KMS-11 (cell line): ENCODE results near the gene ARL6IP4.
A peak's percentile ranks its signal among the peaks of the same experiment; 100 is the strongest.

Experiments
- H2AFZ ChIP-seq: fragments of 200-600 bp; sonication (generic); 2 replicates; pipeline ENCODE4 v1.6.1; 2016; ENCODE audit warnings: antibody characterized with exemption, mixed run types, low read depth
- H3K27ac ChIP-seq: fragments of 200-600 bp; sonication (generic); 2 replicates; pipeline ENCODE4 v1.6.1; 2016; ENCODE audit warnings: mild to moderate bottlenecking, mixed run types
- H3K27me3 ChIP-seq: fragments of 200-600 bp; sonication (generic); 2 replicates; pipeline ENCODE4 v1.6.1; 2017; ENCODE audit warnings: mild to moderate bottlenecking, low read depth, mixed run types, moderate library complexity; ENCODE audit not compliant: insufficient read depth
- H3K36me3 ChIP-seq: fragments of 200-600 bp; sonication (generic); 2 replicates; pipeline ENCODE4 v1.6.1; 2017; ENCODE audit warnings: mild to moderate bottlenecking, mixed run types; ENCODE audit not compliant: insufficient read depth
- H3K4me1 ChIP-seq: fragments of 200-600 bp; sonication (generic); 2 replicates; pipeline ENCODE4 v1.6.1; 2016; ENCODE audit warnings: mild to moderate bottlenecking, low read depth, mixed run types; ENCODE audit not compliant: poor library complexity, severe bottlenecking
- H3K4me2 ChIP-seq: fragments of 200-600 bp; sonication (generic); 2 replicates; pipeline ENCODE4 v1.7.0; 2016; ENCODE audit warnings: mild to moderate bottlenecking, mixed run types
- H3K4me3 ChIP-seq: fragments of 200-600 bp; sonication (generic); IDR thresholded peaks from 2 replicates; pipeline ENCODE4 v1.6.1; 2017; ENCODE audit warnings: low read depth, low read length, mixed read lengths; ENCODE audit not compliant: insufficient read depth
- H3K79me2 ChIP-seq: fragments of 200-600 bp; sonication (generic); 2 replicates; pipeline ENCODE4 v1.6.1; 2016; ENCODE audit warnings: low read depth, mixed run types; ENCODE audit not compliant: insufficient read depth
- H3K9ac ChIP-seq: fragments of 200-600 bp; sonication (generic); 2 replicates; pipeline ENCODE4 v1.6.1; 2016; ENCODE audit warnings: mild to moderate bottlenecking, mixed run types
- H4K20me1 ChIP-seq: fragments of 200-600 bp; sonication (generic); 2 replicates; pipeline ENCODE4 v1.6.1; 2016; ENCODE audit warnings: mild to moderate bottlenecking, mixed run types; ENCODE audit not compliant: insufficient read depth
- TF ChIP-seq, protein P1 (sequence below): fragments of 200-600 bp; sonication (generic); conservative IDR thresholded peaks from 2 replicates; pipeline ENCODE4 v1.6.1; 2017; ENCODE audit warnings: low read depth, mild to moderate bottlenecking, antibody characterized with exemption, low read length, moderate library complexity, mixed read lengths

Gene ARL6IP4

DNA sequence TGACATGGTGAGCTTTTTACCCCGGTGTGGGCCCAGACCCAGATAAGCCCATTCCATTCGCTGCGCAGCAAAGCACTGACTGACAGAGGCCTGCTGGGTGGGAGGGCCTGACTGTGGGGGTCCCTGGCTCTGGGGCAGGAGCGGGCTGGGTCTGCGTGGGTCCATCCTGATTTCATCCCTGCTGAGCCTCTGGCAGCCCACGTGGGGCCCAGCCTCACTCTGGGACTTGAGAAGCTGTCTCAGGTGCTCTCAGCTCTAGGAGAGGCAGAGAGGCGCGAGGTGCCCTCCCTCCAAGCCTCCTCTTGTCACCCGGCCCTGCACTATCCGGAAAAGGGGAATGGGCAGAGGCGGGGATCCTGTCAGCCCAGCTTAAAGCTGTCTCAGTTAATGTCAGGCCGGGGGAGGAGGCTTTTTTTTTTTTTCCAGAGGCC lies 15.1 kb upstream of the ARL6IP4 start:
- H2AFZ ChIP-seq = no peak overlapping the region
- peak overlapping the region; percentile 68 for H3K4me2 ChIP-seq
- no peak overlapping the region for H3K4me3 ChIP-seq

DNA sequence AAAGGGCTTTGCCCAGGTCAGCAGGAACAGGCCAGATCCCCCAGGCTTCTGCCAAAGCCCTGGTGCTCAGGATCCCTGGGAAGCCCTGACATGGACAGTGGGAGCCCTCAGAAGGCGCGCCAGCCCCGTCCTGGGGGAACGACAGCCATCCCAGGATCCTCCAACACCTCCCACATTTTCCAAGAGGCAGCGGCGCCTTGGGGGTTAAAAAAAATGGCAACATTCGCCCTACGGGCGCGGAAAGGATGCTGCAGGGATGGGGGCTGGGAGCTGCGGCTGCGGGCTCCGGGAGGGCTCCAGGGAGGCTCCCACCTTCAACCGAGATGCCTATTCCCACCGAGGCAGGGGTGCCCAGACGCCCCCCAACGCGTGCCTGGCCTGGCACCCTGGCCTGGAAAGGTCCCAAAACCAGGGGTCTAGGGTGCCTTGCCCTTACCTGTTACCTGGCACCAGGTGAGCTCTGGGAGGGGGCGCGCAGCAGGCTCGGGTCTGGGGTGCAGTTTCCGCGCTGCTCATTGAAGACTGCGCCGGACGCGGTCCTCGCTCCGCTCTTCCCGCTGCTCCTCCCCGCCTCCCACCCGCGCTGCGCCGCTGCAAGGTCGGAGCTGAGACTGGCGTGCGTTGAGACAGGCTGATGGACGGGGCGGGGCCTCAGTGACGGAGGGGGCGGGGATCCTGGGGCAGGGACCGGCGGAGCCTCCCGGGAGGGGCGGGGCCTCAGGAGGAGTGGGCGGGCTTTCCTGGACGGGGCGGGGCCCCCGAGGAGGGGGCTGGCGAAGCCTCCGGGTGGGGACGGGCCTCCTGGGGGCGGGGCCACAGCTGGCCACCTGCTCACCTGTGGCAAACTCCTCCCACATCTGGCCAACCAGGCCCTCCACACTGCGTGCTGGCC lies 14.4 kb upstream of the ARL6IP4 start, which contains the start of gene ABCB9:
ABCB9 (minus strand) TSS at position 613 of the 892 bp plus-strand sequence. CDS start 6,228 bp downstream, outside the sequence.
- peak within 1 kb of the TSS; percentile 68 for H3K4me2 ChIP-seq
- no peak within 1 kb of the TSS for H3K27ac ChIP-seq
- H2AFZ ChIP-seq = peak within 1 kb of the TSS; percentile 61
- no peaks in the 10 kb centered on the region for H3K4me1 ChIP-seq
- no peaks in the 10 kb centered on the region for H3K79me2 ChIP-seq
- H3K36me3 ChIP-seq = no peaks in the 10 kb centered on the region
- H3K27me3 ChIP-seq = no peaks in the 10 kb centered on the region
- H3K9ac ChIP-seq = peak within 1 kb of the TSS; percentile 27; the same call in 1 of the 2 replicates
- H3K4me3 ChIP-seq = no peak within 1 kb of the TSS
- TF ChIP-seq, protein P1, sequence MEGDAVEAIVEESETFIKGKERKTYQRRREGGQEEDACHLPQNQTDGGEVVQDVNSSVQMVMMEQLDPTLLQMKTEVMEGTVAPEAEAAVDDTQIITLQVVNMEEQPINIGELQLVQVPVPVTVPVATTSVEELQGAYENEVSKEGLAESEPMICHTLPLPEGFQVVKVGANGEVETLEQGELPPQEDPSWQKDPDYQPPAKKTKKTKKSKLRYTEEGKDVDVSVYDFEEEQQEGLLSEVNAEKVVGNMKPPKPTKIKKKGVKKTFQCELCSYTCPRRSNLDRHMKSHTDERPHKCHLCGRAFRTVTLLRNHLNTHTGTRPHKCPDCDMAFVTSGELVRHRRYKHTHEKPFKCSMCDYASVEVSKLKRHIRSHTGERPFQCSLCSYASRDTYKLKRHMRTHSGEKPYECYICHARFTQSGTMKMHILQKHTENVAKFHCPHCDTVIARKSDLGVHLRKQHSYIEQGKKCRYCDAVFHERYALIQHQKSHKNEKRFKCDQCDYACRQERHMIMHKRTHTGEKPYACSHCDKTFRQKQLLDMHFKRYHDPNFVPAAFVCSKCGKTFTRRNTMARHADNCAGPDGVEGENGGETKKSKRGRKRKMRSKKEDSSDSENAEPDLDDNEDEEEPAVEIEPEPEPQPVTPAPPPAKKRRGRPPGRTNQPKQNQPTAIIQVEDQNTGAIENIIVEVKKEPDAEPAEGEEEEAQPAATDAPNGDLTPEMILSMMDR = no peak
- H4K20me1 ChIP-seq = no peaks in the 10 kb centered on the region

More for the DNA sequence above, 15.1 kb upstream of the ARL6IP4 start:
- H4K20me1 ChIP-seq = no peaks in the 10 kb centered on the region
- no peaks in the 10 kb centered on the region for H3K79me2 ChIP-seq
- TF ChIP-seq, protein P1 = no peak
- H3K9ac ChIP-seq = no peak overlapping the region
- no peaks in the 10 kb centered on the region for H3K36me3 ChIP-seq
- no peaks in the 10 kb centered on the region for H3K27me3 ChIP-seq
- H3K4me1 ChIP-seq = no peaks in the 10 kb centered on the region
- H3K27ac ChIP-seq = no peak overlapping the region

DNA sequence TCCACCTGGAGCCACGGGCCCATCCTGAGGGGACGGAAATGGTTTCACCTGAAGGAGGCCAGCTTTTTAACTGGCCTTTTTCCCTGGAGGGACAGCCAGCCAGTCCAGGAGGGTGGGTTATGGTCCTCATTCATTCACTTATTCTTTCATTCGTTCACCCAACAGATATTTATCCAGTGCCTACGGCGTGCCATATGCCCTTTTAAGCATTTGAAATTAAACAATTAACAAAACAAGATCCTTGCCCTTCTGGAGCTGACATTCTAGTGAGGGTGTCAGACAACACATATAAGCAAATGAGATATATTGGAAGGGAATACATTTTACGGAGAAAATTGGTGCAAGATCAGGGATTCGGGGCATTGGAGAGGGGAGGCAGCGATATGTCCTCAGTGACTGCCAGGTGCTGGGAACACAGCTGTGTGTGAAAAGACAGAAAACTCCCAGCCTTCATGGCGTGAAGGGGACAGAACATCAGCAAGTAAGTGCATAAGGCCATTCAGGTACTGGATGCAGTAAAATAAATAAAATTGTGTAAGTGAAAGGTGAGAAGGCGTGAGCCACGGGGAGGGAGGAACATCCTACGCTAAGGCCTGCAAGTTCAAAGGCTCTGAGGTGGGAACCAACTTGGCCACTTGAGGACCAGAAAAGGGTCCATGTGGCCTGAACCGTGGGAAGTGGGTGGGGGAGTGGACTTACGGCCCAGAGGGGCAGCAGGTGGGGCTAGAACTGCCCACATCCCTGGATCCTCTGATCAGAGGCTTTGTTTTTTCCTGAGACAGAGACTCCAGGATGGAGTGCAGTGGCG lies 13.5 kb upstream of the ARL6IP4 start:
- Histone ChIP-seq H3K4me2 (no peak overlapping the region; the same call in 1 of the 2 replicates), H3K27ac (no peak overlapping the region), H3K4me3 (no peak overlapping the region), H4K20me1 (no peaks in the 10 kb centered on the region), H3K36me3 (no peaks in the 10 kb centered on the region), H3K79me2 (no peaks in the 10 kb centered on the region), H3K9ac (no peak overlapping the region), H2AFZ (no peak overlapping the region), H3K27me3 (no peaks in the 10 kb centered on the region), H3K4me1 (no peaks in the 10 kb centered on the region)
- TF ChIP-seq, protein P1 = no peak

DNA sequence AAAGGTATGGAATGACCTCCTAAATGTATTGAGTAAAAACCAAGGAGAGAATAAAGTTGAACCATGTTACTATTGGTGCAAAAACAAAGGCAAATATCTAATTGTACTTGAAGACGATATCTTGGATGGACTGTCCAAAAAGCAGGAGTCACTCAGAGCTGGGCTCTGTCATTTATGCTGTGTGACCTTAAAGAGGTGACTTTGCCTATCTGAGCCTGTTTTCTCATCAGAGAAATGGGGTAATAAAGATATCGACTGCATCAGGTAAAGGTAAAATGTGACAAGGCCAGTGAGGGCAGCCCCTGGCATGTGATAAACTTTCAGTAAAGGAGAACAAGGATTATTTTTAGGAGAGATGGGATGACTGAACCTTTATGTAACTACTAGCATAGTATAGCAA lies 12.4 kb upstream of the ARL6IP4 start:
- Histone ChIP-seq H4K20me1 (no peaks in the 10 kb centered on the region), H3K36me3 (no peaks in the 10 kb centered on the region), H2AFZ (no peak overlapping the region), H3K27ac (no peak overlapping the region), H3K9ac (no peak overlapping the region), H3K4me1 (no peaks in the 10 kb centered on the region), H3K4me2 (no peak overlapping the region), H3K27me3 (no peaks in the 10 kb centered on the region), H3K4me3 (no peak overlapping the region), H3K79me2 (no peaks in the 10 kb centered on the region)
- TF ChIP-seq, protein P1 = no peak
